HG02981 (cell line): ENCODE measurements around the gene USP49.

Source experiments
- ATAC-seq: cut with Tn5 transposase; IDR thresholded peaks from one replicate; pipeline ENCODE4 v1.9.1; 2021; ENCODE audit warnings: mild to moderate bottlenecking, moderate library complexity; ENCODE audit not compliant: unreplicated experiment

USP49 gene

DNA sequence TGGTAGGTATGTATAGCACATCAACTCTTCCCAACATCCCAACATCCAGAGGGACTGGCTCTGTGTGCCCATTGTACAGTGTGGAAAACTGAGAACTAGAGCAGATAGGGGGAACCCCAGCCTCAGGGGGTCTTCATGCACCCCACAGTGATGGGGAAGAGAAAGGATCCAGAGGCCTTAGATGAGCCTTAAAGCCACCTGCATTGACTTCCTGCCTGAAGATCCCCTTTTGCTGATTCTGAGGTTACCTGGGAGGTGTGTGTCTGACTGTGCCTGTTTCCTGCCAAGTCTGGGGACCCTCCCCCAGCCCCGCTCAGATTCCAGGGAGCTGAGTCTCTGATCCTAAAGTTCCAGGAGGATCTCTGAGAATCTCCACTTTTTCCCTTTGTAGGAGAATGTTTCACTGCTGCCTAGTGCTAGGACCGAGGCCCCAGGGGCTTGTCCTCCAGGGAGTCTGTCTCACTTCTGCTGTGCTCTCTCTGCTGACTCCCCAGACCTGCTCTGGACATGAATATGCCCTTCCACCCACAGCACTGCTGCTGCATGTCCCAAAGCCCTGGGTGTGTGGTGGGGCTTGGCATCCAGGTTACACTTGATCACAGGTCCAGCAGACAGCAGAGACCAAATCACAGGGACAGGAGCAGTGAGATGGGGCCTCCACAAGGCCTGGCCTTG lies 135.1 kb downstream of the USP49 start:
- ATAC-seq, result no peak

DNA sequence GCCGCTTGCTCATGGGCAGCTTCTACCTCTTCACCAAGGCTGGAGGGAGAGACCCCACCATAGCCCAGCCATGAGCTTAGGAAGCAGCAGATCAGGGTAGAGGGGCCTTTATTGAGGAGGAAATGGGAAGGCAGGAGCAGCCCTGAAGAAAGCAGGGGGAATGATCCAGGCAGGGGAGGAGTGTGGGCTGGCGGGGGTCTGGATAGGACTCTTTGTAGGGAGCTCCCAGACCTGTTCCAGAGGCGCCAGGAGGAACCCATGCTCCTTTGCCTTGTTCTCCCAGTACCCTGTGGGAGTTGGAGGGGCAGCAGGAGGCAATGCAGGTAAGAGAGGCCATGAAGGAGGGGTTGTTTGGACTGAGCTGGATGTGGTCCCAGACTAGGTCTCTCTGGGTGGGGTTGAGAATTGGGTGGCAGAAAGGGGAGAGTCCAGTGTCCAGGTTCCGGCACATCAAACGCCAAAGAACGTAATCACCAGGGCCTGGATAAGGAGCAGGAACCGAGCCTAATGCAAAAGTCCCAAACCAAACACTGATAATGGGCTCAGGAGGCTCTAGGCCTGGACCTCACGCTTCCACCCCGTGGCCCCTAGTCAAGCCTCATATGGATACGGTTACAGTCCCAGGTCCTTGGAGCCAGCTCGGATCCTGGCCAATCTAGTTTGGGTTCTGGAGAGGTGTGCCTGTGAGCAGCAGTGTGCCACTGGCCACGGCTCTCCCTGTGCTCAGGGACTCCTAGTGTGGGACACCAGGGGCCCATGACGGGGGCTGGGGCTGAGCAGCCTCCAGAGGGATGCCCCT lies 135.9 kb downstream of the USP49 start:
- ATAC-seq, result no peak

DNA sequence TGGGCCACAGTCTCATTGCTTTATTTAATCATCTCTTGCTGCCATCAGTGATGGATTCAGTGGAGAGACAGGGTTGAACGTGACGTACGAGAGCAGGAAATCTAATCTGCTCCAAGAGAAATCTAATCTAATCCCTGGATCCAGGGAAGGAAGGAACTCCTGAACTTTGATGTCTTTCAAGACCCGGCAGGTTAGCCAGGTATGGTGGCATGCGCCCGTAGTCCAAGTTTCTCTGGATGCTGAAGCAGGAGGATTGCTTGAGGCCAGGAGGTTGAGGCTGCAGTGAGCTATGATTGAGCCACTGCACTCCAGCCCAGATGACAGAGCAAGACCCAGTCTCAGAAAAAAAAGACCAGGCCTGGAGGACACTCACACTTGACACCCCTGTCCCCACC lies 136.5 kb downstream of the USP49 start:
- ATAC-seq, result no peak

DNA sequence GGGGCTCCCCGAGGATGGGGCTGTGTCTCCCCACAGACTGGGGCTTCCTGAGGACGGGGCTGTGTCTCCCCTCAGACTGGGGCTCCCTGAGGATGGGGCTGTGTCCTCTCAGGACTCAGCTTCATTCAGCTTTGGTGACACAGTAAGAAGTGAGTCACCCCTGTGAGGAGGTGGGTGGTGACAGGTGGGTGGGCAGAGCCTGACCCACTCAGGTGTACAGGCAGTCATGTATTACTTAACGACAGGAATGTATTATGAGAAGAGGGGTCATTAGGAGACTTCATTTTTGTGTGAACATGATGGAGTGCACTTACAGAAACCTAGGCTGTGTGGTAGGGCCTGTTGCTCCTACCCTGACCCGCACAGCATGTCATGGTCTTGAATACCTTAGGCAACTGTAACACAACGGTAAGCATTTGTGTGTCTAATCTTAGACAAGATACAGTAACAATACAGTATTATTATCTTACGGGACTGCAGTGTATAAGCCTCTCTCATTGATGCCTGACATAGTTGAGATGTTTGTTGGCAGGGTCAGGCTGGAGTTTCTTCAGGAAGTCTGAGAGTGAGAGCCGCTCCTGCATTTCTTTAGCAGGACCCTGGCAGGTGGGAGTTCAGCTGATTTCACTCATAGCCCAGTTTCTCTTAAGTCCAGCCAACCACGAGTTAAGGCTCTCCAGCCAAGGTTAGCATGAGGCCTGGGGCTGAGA lies 137.1 kb downstream of the USP49 start:
- ATAC-seq, result no peak

DNA sequence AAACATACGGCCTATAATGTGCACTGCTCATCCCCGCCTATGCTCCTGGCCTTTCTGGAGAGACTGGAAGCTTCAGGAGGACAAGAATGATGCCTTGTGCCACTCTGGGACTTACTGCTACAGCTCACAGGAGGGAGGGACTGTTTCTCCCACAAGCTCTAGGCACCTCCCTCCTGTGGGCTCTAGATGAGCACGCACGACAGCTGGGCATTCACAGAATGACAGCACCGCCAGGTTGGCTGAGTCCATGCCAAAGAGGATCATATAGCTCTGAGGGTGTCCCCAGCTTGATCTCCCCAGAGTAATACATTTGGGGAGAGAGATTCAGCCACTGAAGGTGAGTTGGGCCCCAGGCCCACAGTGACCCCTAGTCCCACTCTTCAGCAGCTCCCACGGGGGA lies 137.9 kb downstream of the USP49 start:
- no peak for ATAC-seq

DNA sequence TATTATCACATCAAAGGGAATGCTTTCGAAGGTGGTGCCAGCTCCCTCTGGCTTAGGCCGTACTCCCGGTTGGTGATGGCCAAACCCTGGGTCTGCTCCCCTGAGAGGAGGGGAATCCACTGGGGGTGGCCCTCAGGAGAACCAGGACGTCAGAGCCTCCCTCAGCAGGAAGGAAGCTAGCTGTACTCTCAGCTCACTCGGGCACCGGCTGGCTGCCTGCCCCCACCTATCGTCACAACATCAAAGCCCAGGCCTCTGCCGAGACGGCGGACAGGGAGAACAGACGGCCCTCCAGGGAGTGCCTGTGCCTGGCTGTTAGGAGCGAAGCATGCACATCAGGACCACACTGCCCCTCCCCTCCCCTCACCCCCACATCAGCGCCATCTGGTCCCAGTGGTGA lies 138.8 kb downstream of the USP49 start:
- ATAC-seq, result no peak

DNA sequence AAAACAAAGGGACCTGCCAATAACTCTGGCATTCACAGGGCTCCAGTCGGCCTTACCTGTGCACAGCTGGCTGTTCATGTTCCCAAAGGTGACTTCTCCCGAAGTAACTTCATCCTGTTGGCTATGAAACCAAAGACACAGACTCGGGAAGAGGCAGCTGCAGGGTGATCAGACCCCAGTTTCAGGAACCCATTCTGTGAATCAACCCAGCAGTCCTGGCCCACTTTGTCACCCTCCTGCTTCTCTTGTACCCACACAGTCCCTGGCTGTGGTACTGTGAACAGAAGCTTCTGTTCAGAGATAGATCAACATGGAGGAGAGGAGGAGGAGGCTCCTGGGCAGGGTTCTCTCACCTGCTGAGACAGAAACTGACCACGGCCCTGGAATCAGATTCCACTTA lies 139.3 kb downstream of the USP49 start:
- ATAC-seq, result no peak

DNA sequence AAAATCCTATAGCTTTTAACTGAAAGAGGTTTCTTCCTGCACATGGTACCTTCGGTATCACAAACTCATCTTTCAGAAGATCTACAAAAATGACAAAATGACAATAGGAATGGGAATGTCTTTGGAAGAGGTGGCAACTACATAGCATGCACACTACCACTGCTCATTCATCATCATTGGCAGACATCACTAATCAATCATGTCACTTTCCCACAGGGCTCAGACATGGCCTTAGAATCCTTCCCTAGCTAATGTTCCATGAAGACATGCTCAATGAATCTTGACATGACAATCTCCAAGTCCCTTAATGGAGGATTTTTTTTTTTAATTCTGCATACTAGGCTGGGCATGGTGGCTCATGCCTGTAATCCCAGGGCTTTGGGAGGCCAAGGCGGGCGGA lies 144.8 kb downstream of the USP49 start:
- no peak for ATAC-seq

DNA sequence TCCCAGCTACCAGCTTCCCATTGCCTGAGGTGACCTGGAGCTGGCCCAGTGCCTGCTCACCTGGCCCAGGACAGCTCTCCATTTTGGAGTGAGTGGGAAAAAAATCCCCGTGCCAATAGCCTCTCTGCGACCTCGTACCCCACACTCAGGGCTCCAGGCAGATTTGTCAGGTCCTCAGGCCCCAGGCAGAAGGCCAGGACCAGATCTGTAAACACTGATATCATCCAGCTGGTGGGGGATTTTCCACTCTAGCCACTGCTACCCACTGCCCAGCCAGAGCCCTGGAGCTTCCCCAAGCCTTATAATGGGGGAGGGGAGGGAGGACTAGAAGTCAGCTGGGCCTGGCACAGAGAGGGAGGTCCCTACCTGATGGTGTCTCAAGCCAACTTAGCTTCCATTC lies 146.6 kb downstream of the USP49 start:
- ATAC-seq, result no peak

DNA sequence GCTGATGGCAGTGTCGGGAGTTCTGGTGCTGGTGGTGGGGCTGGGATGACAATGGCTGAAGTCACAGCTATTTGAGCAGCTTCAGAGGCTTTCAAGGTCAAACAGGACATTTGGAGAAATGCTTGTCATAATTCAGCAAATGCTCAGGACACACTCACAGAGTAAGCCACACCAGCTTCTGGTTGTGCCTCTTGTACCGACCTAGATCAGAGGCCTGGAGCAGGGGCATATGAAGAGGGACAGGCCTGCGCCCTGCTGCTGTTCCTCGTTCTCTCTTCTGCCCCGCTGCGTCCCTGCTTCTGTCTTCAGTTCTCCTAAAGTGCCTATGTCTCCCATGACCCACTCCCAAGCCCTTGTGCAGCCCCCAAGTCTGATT lies 147.1 kb downstream of the USP49 start:
- no peak for ATAC-seq

DNA sequence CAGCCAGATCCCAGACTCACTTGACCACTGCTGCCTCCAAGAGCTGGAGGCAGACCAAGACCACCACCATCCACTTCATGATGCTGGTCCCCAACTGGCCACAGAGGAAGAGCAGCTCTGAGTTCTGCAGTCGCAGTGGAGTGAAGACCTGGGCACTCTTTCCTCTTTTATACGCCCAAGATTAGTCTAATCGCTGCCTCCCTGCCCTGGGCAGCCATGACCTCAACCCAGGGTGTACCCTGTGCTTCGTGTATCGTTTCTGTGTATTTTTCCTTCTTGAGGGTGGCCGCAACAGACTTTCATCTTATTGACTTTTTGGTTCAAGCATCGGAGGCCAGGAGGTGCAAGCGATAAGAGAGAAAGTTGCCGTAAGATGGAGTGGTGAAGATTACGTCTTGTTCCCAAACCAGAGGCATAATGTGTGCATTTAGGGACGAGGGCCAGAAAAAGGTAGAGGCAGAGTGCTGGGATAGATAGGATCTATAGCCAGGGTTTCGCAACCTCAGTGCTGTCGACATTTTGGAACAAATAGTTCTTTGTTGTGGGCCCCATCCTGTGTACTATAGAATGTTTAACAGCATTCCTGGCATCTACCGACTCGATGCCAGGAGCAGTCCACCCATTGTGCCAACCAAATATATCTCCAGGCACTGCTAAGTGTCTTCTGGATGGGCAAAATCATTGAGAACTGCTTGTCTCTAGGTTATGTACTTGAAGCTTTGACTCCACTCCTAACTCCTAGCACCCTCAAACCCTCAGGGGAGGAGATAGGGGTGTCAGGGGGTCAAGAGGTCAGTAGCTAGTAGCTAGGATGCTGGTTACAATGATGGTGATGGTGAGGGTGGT lies 147.7 kb downstream of the USP49 start, which contains the start of gene PGC:
PGC (minus strand) TSS at position 142 of the 846 bp plus-strand sequence; CDS start at position 79, 63 bp downstream.
- no peak for ATAC-seq

DNA sequence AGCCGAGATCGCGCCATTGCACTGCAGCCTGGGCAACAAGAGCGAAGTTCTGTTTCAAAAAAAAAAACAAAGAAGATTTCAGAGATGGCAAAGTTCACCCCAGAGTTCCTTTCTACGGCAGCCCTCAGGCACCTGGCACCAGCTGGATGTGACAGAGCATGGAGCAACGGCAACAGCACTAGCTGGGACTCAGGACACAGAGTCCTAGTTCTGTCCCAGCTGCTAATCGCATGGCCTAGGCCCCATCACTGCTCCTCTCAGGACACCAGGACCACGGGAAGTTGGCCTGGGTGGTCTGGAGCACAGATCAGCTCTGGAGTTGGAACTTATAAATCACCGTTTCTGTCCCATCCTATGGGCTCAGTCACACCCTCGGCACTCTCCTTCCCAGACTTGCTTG lies 149.1 kb downstream of the USP49 start:
- no peak for ATAC-seq

DNA sequence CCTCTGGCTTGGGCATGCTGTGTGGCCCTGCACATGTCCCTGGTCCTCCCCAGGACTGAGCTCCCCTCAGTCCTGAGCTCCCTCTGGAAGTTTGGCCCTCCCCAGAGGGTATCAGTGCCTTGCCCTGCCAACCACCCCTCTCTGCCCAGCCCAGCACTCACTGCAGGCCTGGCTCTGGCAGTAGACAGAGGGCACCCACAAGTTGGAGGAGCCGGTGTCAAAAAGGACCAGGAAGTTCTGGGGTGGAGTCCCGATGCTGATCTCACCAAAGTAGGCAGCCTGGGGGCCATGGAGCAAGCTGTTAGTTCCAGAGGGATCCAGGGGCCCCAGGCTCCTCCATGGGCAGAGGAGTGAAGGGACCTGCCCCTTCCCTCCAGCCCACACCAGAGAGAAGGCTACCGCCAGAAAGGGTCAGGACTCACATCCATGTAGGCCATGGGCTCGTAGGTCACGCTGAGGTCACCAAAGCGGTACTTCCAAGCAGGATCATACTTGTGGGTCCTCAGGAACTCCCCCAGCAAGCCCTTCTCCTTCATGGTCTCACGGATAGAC lies 150.9 kb downstream of the USP49 start:
- ATAC-seq, result no peak

DNA sequence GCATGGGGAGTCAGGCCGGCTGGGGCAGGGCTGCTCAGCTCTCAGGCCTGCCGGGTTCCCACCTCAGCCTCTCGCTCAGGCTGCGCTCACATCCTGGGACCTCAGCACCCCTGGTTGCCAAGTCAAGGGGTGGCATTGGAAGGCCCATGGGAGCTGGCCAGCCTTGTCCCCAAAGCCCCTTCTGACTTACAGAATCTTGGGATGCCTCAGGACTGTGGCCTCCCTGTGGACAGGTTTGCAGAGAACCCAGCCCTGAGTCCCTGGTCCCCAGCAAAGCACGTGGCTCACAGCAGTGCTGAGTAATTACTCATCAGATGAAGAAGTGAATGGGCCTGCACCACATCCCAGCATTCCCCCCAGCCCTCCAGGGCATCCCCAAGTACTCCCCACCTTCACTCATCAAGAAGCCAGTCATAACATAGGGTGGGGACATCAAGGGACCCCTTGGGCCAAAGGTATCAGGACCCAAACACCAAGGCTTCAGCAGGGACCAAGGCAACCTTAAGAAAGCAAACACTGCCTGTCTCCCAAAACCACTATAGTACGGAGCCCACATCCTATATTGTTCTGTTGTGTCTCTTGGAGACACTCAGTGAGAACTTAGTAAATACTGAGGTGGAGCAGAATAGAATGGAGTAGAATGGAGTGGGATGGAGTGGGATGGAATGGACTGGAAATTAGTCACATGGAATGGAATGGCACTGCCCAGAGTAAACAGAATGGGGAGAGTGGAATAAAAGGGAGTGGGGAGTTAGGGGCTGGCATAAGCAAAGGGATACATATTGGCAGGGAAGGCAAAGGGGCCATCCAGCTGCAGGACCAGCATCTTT lies 151.6 kb downstream of the USP49 start:
- no peak for ATAC-seq

DNA sequence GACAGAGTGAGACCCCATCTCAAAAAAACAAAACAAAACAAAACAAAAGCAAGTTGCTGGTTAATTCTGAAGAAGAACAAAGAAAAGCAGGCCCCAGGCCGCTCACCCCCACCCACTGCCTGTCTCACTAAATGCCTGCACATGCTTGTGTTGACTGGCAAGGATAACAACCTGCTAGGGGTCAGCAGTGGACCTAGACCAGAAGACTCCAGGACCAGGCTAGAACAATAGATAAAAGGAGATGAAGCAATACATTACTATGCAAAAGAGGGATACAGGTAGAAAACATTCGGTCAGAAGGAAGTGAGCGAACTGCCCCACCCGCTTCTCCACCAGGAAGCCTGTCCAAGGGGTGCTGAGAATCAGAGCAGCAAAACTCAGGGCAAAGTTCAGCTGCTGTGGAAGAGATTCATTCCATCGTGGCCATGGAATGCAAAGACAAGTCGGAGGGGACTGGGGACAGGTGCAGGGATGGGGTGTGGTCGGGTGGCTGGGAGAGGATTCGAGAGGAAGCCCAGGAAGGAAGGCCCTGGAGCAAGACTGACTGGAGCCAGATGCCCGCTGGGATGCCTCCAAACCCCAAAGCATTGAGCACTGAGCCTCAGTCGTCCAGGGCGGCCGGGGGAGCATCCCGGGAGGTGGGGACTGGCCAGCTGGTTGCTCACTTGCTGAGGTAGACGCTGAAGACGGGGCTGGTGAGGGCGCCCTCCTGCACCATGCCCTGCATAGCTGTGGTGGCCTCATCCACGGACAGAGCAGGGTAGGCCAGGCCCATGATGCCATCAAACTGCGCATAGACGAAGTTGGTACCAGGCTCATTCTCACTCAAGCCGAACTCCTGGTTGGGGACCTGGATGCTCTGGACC lies 153.3 kb downstream of the USP49 start:
- ATAC-seq, result no peak

DNA sequence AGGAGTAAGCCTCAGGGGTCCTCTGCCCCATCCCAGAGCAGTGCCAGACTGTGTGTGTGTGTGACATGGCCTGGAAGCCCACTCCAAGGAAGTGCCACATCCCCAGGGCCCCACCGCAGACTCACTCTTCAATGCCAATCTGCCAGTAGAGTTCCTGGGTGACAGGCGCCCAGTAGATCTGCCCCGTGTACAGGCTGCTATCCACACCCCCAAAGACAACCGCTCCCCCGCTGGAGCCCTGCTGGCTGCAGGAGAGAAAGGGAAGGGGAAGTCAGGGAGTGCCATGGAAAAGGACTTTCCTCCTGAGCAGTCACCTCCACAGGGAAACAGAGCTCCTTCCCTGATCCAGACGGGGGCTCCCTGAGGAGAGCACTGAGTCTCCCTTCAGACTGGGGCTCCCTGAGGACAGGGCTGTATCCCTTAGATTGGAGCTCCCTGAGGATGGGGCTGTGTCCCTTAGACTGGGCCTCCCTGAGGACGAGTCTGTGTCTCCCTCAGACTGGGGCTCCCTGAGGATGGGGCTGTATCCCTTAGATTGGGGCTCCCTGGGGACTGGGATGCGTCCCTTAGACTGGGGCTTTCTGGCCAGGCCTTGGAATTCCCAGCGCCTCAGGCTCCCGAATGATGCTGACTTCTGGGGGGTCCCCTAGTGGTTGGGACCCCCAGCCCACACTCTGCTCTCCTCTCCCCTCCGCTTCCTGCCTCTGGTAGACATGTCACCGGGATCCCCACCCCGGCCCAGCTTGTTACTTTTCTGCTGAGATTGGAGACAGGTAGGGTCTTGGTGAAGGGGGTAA lies 154.6 kb downstream of the USP49 start:
- ATAC-seq, result no peak
